GM21367 (cell line): ENCODE data around the gene GNAQ.
"Not testable (repeated sequence)": the region's sequence is repeated elsewhere in the genome, so short reads cannot be mapped to it uniquely, and the experiment has no call there.

Experiments
- ATAC-seq: cut with Tn5 transposase; IDR thresholded peaks from one replicate; pipeline ENCODE4 v1.9.1; 2021; ENCODE audit not compliant: unreplicated experiment

The GNAQ gene

GRCh38 chr9:77798140-77798539 lies 233.5 kb downstream of the GNAQ start:
- no peak for ATAC-seq

- no peak for ATAC-seq
Measured at GRCh38 chr9:77794985-77795384, 236.6 kb downstream of the GNAQ start.

- ATAC-seq, result no peak
Measured at GRCh38 chr9:77793849-77794248, 237.8 kb downstream of the GNAQ start.

- no peak for ATAC-seq
Measured at GRCh38 chr9:77789891-77790290, 241.7 kb downstream of the GNAQ start.

GRCh38 chr9:77785341-77785740 lies 246.3 kb downstream of the GNAQ start:
- ATAC-seq, result no peak

- no peak for ATAC-seq
Measured at GRCh38 chr9:77783518-77783917, 248.1 kb downstream of the GNAQ start.

GRCh38 chr9:77779010-77779409 lies 252.6 kb downstream of the GNAQ start:
- no peak for ATAC-seq

- ATAC-seq, result no peak
Measured at GRCh38 chr9:77773381-77773780, 258.2 kb downstream of the GNAQ start.

- no peak for ATAC-seq
Measured at GRCh38 chr9:77772646-77773045, 259.0 kb downstream of the GNAQ start.

GRCh38 chr9:77771171-77771570 lies 260.4 kb downstream of the GNAQ start:
- no peak for ATAC-seq

- ATAC-seq, result no peak
Measured at GRCh38 chr9:77770340-77770739, 261.3 kb downstream of the GNAQ start.

GRCh38 chr9:77769246-77769645 lies 262.4 kb downstream of the GNAQ start:
- no peak for ATAC-seq

- ATAC-seq, result no peak
Measured at GRCh38 chr9:77766587-77766986, 265.0 kb downstream of the GNAQ start.

- ATAC-seq, result no peak
Measured at GRCh38 chr9:77765781-77766259, 265.8 kb downstream of the GNAQ start.

GRCh38 chr9:77764894-77765780 lies 266.5 kb downstream of the GNAQ start:
- no peak for ATAC-seq

- no peak for ATAC-seq
Measured at GRCh38 chr9:77763566-77763965, 268.0 kb downstream of the GNAQ start.

- ATAC-seq, result not testable (repeated sequence)
Measured at GRCh38 chr9:77760919-77761318, 270.7 kb downstream of the GNAQ start.

GRCh38 chr9:77759391-77759790 lies 272.2 kb downstream of the GNAQ start:
- ATAC-seq, result no peak

- no peak for ATAC-seq
Measured at GRCh38 chr9:77756449-77756848, 275.2 kb downstream of the GNAQ start.

GRCh38 chr9:77753180-77753579 lies 278.4 kb downstream of the GNAQ start:
- no peak for ATAC-seq

GRCh38 chr9:77752554-77752953 lies 279.1 kb downstream of the GNAQ start:
- ATAC-seq, result no peak

GRCh38 chr9:77751341-77752091 lies 280.1 kb downstream of the GNAQ start:
- ATAC-seq, result no peak
